GM19372 (cell line): ENCODE data around the gene IARS2.
"Not testable (repeated sequence)": the region's sequence is repeated elsewhere in the genome, so short reads cannot be mapped to it uniquely, and the experiment has no call there.

ENCODE experiments used
- ATAC-seq: cut with Tn5 transposase; IDR thresholded peaks from one replicate; pipeline ENCODE4 v1.9.1; 2021; ENCODE audit warnings: mild to moderate bottlenecking, low read depth, moderate library complexity; ENCODE audit not compliant: unreplicated experiment

The IARS2 gene

DNA sequence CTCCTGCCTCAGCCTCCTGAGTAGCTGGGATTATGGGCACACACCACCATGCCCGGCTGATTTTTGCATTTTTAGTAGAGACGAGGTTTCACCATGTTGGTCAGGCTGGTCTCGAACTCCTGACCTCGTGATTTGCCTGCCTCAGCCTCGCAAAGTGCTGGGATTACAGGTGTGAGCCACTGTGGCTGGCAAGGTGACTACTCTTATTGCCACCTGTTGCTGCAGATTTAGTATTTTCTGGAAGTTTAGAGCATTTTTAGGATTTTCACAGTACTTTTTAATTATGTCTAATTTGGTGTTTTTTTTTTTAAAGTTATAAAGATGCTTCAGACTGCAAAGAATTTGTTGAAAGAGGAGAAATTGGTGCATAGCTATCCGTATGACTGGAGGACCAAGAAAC lies 16.5 kb downstream of the IARS2 start:
- ATAC-seq, result not testable (repeated sequence)

DNA sequence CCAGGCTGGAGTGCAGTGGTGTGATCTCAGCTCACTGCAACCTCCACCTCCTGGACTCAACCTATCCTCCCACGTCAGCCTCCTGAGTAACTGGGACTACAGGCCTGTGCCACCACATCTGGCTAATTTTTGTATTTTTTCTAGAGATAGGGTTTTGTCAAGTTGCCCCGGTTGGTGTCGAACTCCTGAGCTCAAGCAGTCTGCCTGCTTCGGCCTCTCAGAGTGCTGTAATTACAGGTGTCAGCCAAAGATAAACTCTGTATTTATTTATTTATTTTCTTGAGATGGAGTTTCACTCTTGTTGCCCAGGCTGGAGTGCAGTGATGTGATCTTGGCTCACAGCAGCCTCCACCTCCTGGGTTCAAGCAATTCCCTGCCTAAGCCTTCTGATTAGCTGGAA lies 18.7 kb downstream of the IARS2 start:
- not testable (repeated sequence) for ATAC-seq

DNA sequence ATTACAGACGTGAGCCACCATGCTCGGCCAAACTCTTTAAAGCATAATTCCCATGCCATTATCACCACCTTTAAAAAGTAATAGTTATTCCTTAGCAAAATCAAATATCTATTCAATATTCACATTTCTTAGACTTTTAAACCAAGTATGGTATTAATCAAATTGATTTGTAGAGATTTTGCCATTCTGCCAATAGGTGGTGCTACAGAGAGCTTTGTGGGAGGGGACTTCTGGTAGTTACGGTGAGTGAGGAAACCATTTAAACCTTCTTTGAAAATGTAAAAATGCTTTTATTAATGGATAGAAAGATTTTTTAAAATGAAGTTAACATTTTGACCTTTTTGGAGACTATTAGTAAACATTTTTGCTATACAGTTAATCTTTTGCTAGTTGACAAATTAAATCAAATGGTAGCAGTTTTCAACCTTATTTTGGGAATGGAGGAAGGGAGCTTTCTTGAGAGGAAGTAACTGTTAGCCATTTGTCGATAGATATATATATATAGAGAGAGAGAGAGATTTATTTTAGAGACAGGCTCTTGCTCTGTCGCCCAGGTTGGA lies 19.3 kb downstream of the IARS2 start:
- no peak for ATAC-seq

DNA sequence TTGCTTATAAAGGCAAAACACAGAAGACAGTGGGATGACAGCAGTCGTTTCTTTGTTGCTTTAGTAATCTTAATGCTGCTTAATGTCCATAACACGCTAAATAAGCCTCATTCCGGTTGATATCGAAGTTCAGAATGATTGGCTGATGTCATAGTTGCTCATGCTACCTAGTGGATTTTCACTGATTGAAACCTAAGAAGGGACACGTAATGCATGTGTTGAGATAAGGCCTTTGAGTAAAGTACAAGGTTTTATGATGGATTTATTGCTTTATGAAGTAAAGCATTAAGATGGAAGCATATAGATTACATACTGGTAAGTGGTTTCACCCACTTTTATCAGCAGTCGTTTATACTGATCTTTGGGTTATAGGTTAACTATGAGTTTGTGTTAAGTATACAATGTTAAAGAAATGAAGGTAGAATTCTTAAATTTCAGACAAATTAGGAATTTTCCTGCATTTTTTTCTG lies 25.1 kb downstream of the IARS2 start:
- no peak for ATAC-seq

DNA sequence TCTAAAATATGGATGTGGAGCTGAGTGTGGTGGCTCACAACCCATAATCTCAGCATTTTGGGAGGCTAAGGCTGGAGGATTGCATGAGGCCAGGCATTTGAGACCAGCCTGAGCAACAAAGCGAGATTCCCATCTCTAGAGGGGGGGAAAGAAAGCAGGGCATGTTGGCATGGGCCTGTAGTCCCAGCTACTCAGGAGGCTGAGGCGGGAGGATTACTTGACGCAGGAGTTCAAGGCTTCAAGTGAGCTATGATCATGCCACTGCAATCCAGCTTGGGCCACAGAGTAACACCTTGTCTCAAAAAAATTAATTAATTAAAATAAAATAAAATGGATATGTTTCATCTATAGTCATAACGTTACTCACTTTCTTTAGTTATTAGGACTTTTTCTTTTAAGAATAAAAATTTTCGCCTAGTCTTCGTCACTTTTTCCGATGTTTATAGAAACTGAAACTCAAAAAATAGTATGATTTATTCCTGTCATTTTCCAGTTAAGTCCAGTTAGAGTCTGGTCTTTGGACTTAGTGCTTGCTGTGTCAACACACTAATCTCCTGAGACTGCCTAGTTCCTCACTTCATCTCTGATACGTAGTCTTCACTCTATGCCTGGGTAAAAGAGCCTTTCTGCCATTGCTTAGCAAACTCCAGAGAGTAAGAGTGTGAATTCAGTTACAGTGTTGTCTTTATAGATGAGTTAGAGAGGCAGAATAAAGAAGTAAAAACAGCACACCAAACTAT lies 28.0 kb downstream of the IARS2 start:
- no peak for ATAC-seq

DNA sequence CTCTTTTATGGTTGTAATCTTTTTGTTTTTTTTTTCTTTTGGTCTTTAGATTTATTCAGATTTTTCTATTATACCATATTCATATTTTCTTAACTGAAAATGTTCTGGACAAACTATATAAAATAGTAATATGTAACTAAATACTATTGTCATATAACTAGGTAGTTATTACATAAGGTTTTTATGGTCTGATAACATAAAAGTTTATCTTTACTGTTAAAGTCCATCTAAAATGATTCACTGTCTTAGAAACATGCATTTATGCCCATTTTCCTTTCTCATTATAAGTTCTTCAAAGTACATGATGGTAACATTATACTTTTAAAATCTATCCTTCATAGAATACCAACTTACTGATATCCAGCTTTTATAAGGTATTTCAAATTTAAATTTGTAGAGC lies 29.1 kb downstream of the IARS2 start:
- ATAC-seq, result no peak

DNA sequence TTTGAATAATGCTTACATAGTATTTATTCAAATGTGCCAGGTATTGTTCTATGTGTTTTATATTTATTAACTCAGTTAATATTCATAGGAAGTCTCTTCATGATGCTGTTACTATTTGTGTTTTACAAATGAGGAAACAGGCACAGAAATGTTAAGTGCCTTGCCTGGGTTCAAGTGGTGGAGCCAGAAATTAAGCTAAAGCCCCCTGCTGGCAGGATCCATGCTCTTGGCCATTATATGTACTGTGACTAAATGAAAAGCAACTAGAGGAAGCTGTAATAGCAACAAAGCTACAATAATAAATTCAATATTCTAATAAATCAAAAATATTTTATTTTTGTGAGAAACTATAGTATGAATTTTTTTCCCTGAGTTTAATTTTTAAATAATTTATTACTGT lies 30.0 kb downstream of the IARS2 start:
- no peak for ATAC-seq

DNA sequence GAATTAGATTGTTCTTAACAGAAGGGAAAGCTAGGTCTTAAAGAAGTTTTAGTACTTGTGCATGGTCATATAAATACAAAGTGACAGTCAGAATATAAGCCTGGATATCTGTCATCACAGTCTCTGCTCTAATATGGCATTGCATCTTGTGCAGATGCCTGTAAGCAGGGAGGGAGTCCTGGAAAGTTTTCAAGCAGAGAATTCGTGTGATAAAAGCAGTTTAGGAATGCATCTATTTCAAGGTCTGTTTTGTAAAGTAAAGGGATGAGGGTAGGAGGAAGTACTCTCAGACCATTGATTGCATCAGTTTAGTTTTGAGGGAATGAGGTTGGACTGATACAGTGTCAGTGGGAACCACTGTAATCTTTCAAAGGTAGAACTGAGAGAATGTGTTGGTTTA lies 30.6 kb downstream of the IARS2 start:
- ATAC-seq, result no peak

DNA sequence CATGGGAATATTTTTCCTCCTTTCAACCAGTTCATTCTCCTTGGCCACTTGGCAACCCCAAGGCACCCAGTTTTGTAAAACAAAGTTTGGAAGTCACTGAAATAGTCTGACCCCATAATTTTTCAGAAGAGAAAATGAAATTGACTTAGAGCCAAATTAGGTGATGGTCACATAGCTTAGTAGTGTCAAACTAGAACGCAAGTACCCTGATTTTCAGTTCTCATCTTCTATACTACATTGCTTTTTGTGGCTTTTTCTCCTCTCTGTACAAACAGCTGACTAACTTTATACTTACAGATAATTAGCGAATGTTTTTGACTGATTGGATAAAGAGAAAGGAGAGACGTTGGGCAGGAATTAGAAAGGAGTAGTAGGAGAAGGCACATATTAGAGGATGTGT lies 33.1 kb downstream of the IARS2 start:
- ATAC-seq, result no peak

DNA sequence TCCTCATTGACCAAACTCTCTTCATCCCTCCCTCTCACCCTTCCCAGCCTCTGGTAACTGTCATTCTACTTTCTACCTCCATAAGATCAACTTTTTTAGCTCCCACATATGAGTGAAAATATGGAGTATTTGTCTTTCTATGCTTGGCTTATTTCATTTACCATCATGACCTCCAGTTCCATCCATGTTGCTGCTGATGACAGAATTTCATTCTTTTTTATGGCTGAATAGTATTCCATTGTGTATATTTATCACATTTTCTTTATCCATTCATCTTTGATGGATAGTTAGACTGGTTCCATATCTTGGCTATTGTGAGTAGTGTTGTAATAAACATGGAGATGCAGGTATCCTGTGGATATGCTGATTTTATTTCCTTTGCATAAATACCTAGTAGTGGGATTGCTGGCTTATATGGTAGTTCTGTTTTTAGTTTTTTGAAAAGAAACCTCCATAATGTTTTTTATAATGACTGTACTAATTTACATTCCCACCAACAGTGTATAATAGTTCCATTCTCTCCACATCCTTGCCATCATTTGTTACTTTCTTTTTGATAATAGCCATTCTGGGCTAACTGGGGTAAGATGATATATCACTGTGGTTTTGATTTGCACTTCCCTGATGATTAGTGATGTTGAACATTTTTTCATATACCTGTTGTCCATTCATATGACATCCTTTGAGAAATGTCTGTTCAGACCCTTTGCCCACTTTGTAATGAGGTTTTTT lies 35.7 kb downstream of the IARS2 start:
- ATAC-seq, result no peak

DNA sequence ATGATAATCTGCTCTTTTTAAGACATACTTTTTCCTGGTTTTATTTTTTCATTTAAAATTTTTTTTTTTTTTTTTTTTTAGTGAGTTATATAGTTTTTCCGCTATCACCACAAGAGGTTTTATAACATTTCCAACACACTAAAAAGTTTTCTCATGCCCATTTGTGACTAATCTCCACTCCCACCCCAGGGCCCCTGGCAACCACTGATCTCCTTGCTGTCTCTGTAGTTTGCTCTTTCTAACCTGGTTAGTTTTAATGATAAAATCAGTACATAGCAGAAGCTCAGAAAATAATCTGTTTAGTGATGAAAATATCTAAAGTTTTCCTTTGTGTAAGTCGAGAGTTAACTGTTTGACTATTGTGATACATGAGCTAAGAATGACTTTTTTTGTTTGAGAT lies 41.8 kb downstream of the IARS2 start:
- ATAC-seq, result no peak

DNA sequence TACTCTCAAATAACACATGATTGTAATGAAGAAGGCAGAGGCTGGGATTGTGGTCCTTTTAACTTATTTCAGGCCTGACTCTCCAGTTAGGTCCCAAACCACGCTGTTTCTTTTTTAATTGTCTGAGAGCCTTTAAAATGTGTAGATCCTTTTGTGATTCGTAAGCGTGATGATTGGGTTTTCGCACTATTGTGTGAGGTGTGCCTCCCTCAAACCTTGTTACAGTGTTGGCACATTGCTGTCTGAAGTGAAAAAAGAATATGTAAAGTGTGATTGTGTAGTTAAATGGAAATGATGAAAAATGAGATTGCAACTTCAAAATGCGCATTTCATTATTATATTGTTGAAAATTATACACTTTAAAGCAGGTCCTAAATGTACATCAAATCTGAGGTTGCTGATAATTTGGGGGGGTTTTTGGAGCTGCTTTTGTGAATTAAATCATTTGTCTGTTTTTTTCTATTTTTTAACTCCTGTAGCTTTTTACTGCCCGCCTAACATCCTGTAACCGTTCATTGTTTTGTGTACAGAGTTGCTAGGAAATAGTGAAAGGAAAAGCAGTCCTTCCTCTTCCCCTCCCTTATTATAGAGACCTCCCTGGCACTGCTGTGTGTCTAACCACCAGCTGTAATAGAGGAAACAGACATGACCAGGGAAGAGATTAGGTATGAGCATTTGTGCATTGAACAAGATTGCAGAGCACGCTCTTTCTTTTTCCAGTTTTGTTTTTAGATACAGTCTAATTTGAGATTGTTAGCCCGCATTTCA lies 43.3 kb downstream of the IARS2 start:
- no peak for ATAC-seq

DNA sequence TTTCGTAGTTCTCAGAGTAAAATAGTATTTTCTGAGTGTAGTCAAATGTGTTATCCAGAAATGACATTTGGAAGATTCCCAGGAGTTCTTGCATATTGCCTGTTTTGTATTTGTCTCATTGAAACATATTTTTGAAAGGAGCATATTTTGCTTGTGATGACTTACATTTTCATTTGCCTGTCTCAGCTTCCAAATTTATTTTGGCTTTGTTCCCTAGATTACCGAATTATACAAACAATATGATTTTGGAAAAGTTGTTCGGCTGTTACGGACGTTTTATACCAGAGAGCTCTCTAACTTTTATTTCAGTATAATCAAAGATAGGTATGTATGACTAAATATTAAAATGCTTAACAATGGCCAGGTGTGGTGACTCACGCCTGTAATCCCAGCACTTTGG lies 46.0 kb downstream of the IARS2 start:
- no peak for ATAC-seq

DNA sequence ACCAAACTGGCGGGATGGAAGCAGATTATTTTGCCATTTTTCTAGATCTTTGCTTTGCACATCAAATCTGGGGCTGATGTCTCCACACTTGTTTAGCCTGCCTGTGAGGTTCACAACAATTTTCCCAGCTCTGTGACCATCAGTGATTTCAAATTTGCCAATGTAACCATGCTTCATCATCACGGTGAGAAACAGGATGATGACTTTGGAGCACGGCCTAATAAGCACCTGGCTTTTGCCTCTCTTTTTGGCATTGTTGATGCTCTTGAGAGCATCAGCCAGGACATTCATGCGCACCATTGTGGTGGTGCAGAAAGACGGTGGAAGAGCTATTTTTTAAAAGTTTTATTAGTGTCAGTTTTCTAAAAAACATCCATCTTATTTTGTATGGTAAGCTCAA lies 50.1 kb downstream of the IARS2 start:
- ATAC-seq, result no peak

DNA sequence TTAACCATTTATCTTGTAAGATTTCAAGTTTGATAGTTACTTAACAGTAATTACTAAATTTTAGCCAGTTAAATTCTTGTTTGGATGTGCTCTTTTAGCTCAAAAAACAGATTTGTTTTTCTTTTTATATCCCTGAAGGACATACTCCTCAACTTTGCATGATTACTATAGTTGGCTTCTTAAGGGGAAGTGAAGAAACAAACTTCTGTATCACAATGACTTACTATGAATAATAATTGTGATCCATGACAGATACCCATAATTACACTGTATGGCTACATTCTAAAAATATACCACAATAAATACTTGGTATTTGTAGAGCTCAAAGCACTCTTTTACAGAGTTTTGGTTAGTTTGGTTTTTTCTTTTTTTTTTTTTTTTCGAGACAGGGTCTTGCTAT lies 55.8 kb downstream of the IARS2 start:
- ATAC-seq, result no peak

DNA sequence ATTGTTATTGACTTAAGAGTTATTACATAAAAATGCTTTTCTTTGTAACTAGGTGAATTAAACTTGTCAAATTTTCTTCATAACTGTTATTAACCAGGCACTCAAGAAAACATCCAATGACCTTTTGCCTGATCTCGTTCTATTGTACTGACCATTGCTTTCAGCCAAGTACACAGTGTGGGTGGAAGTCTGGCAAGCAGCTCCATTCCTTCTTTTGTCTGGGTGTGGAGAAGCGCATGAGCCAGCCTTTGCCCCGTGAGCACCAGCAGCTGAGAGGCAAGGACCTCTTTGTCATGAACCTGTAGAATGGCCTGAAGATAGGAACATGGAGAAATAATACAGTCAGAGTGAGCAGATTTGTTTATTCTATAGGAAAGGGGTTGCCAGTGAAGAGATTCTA lies 57.5 kb downstream of the IARS2 start:
- ATAC-seq, result no peak

DNA sequence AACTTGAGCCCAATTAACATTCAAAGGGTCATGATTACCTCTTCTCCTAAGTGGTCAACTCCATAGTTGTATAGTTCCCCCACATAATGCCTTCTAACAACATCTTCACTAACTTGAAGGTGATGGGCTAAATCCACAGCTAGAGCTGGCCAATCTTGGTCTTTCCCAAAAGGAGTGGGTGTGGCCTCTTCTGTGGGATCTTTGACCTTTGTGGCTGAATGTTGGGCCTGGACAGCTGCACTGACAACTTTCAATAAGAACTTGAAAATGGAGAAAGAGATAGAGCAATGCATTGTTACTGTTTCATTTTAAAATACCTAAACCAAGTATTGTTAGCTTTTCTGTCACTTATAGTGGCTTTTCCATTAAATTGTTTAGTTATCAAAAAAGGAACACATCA lies 59.2 kb downstream of the IARS2 start:
- no peak for ATAC-seq

DNA sequence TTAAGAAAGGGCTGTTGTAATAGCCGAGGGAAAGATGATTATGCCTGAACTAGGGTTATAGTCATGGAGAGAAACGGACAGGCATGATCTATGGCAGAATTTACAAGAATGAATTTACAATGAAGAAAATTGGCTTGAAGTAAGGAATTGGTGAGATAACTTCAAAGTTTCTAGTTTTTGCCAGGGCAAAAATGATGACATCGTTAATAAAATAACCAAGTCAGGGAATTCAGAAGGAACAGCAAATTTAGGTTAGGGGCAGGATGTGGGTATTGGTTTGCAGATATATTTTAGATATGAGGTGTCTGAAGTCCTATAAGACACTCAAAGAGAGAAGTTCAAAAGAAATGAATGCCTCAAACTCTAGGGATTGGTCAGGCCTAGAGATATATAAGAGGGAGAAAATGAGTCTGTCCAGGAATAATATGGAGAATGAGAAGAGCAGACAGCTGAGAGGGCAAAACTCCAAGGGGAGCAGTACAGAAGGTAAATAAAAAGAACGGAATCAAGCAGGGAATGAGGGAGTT lies 62.8 kb downstream of the IARS2 start:
- ATAC-seq, result no peak

DNA sequence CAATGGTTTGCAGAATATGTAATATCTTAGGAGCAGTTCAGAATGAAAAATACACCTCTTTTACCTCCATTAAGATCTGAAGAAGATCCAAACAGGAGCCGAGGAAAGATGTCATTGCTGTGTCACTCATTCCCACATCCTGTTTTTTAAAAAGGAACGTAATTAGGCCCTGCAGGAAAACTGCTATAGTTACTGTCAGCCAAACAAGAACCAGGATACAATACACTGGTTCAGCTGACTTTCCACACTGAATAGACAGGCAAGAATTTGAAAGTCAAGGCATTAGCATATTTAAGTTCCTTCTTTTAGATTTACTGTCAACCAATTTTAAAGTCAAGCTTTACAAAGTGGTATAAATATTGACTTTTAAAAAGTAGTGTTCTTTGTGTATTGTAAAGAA lies 63.8 kb downstream of the IARS2 start:
- no peak for ATAC-seq

DNA sequence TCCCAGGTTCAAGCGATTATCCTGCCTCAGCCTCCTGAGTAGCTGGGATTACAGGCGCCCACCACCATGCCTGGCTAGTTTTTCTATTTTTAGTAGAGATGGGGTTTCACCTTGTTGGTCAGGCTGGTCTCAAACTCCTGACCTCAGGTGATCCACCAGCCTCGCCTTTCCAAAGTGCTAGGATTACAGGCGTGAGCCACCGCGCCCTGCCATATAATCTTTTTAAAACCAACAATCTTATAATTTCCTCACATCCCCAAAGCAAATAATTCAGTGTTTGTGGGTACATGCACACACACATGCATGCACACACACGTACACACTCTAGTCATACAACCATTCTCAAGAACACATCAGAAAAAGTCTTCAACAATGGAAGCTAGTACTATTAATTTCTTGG lies 64.6 kb downstream of the IARS2 start:
- ATAC-seq, result not testable (repeated sequence)

DNA sequence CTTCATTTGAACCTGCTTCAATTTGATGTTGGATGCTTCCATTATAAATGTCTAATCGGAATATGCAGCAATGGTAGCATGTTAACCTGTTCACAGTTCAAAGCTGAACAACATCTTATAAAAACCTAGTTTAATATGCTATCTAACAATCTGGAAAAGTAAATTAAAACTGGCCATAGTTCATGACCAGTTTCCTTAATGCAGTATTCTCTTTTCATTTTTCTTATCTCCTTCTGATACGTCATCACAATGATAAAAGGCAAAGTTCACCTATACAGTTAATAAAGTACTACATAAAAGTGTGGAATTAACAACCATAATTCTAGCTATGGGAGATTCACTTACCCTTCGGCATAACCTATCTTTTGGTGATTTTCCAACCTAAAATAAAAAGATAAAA lies 65.1 kb downstream of the IARS2 start:
- ATAC-seq, result no peak
